Lower leg skin (tissue), 4 donors: Measurements from ENCODE around the gene TNFRSF13B. TPM values are rescaled to one million over a fixed set of nuclear protein-coding genes. Genes with fewer than 3 reads are reported as not detected.
"Not testable (repeated sequence)": the region's sequence is repeated elsewhere in the genome, so short reads cannot be mapped to it uniquely, and the experiment has no call there.

Experiments
- DNase-seq, 2 donors: peaks; one replicate each; pipeline ENCODE4 v3.0.0-alpha.2; 2019; ENCODE audit warnings: low spot score in 2 of 2
- H3K4me3 ChIP-seq: fragments of 200-600 bp; sonication (generic); 2 replicates; pipeline ENCODE4 v1.5.1; 2017; ENCODE audit warnings: mild to moderate bottlenecking, low read depth; ENCODE audit not compliant: poor library complexity, severe bottlenecking
- POLR2A ChIP-seq, 2 donors: fragments of 450-650 bp; IDR thresholded peaks; one replicate each; pipeline ENCODE4 v1.6.1; 2016 to 2017; ENCODE audit warnings: antibody characterized with exemption in 2 of 2, mild to moderate bottlenecking in 1 of 2, moderate library complexity in 1 of 2
- WGBS, 2 donors: methylation state at CpG; one replicate each; pipeline ENCODE4 v1.1.5; 2018; 5-methylcytosine and 5-hydroxymethylcytosine counted together
- intact Hi-C: fragments of 100-400 bp; cut with DNase I; formaldehyde crosslinking; loops from one replicate; pipeline ENCODE4 v1.15.0; 2023; ENCODE audit warnings: low total_unique reads
- total RNA-seq, 4 donors: library from RNA; depleted of rRNA; stranded (reverse); fragments of >200 nt; gene quantifications; one replicate each; pipeline ENCODE4 v1.1.0, GENCODE V29; 2016
- TF ChIP-seq, protein P1 (sequence below), 3 donors: fragments of 450-650 bp; IDR thresholded peaks; one replicate each; pipeline ENCODE4 v1.5.1; 2016; ENCODE audit warnings: antibody characterized with exemption in 3 of 3, mild to moderate bottlenecking in 3 of 3, moderate library complexity in 2 of 3

Gene TNFRSF13B
- total RNA-seq, 4 donors from 2014 or later: not detected

GRCh38 chr17:16973760-16974540 lies 2.0 kb upstream of the TNFRSF13B start:
- no peak overlapping the region for H3K4me3 ChIP-seq
- peak in 1 of 2 donors; percentile 42 for DNase-seq
- TF ChIP-seq POLR2A (IDR thresholded peaks at IDR 0.05): no peak
- TF ChIP-seq, protein P1, sequence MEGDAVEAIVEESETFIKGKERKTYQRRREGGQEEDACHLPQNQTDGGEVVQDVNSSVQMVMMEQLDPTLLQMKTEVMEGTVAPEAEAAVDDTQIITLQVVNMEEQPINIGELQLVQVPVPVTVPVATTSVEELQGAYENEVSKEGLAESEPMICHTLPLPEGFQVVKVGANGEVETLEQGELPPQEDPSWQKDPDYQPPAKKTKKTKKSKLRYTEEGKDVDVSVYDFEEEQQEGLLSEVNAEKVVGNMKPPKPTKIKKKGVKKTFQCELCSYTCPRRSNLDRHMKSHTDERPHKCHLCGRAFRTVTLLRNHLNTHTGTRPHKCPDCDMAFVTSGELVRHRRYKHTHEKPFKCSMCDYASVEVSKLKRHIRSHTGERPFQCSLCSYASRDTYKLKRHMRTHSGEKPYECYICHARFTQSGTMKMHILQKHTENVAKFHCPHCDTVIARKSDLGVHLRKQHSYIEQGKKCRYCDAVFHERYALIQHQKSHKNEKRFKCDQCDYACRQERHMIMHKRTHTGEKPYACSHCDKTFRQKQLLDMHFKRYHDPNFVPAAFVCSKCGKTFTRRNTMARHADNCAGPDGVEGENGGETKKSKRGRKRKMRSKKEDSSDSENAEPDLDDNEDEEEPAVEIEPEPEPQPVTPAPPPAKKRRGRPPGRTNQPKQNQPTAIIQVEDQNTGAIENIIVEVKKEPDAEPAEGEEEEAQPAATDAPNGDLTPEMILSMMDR (IDR thresholded peaks at IDR 0.05): no peak
- intact Hi-C loops: no loop called here
- WGBS, 2 donors: 81 to 87% methylated on average over 13 of the region's 13 CpGs

GRCh38 chr17:16973043-16973442 lies 1.1 kb upstream of the TNFRSF13B start:
- WGBS, 2 donors: 61 to 71% methylated on average over 10 of the region's 10 CpGs
- DNase-seq: peak in 1 of 2 donors; percentile 56
- H3K4me3 ChIP-seq, intact Hi-C loops: not testable (repeated sequence)

- WGBS, 2 donors: 94 to 95% methylated on average over 6 of the region's 6 CpGs
- no peak for TF ChIP-seq POLR2A (IDR thresholded peaks at IDR 0.05)
- TF ChIP-seq, protein P1 (IDR thresholded peaks at IDR 0.05): no peak
- peak in 1 of 2 donors; percentile 57 for DNase-seq
- H3K4me3 ChIP-seq: no peak overlapping the region
- intact Hi-C loops: no loop called here
These were observed 428 bp upstream of the TNFRSF13B start for GRCh38 chr17:16972346-16972745.

GRCh38 chr17:16969931-16970906 lies 1.7 kb downstream of the TNFRSF13B start:
- TF ChIP-seq, protein P1 (IDR thresholded peaks at IDR 0.05): no peak
- no peak for TF ChIP-seq POLR2A (IDR thresholded peaks at IDR 0.05)
- no peak overlapping the region for H3K4me3 ChIP-seq
- intact Hi-C loops: no loop called here
- peak in 1 of 2 donors; percentile 83 for DNase-seq
- 75 to 78% methylated on average over 13 of the region's 13 CpGs for WGBS, 2 donors

- no peak overlapping the region for H3K4me3 ChIP-seq
- intact Hi-C loops: no loop called here
- 81 to 85% methylated on average over 1 of the region's 1 CpG for WGBS, 2 donors
- TF ChIP-seq, protein P1 (IDR thresholded peaks at IDR 0.05): no peak
- no peak for TF ChIP-seq POLR2A (IDR thresholded peaks at IDR 0.05)
- no peak for DNase-seq
These were observed 3.1 kb downstream of the TNFRSF13B start for GRCh38 chr17:16968786-16969185.

- intact Hi-C loops: no loop called here
- TF ChIP-seq, protein P1 (IDR thresholded peaks at IDR 0.05): no peak
- no peak for TF ChIP-seq POLR2A (IDR thresholded peaks at IDR 0.05)
- DNase-seq: peak in 1 of 2 donors; percentile 23
- 61 to 79% methylated on average over 7 of the region's 7 CpGs for WGBS, 2 donors
- H3K4me3 ChIP-seq: no peak overlapping the region
These were observed 9.1 kb downstream of the TNFRSF13B start for GRCh38 chr17:16962804-16963203.
